Spleen (tissue), 11 donors: ENCODE data around the gene VPS35. TPM values are rescaled to one million over a fixed set of nuclear protein-coding genes. Genes with fewer than 3 reads are reported as not detected.

Source experiments
- DNase-seq: peaks from one replicate; pipeline ENCODE4 v3.0.0-alpha.2; 2020
- H3K27ac ChIP-seq, 8 donors: fragments of 200-600 bp; sonication (generic) in 7 of 8; 1 replicate in 4 of 8; 2 replicates in 4 of 8; pipeline versions ENCODE4 v1.5.0 to v1.8.0; 2016 to 2021; ENCODE audit warnings: inconsistent platforms in 4 of 8, mild to moderate bottlenecking in 4 of 8, moderate library complexity in 1 of 8
- H3K27me3 ChIP-seq, 7 donors: fragments of 200-600 bp; sonication (generic) in 6 of 7; replicated peaks in 1 of 7; 1 replicate in 4 of 7; 2 replicates in 3 of 7; pipeline versions ENCODE4 v1.5.0 to v1.8.0; 2016 to 2021; ENCODE audit warnings: inconsistent platforms in 3 of 7, mild to moderate bottlenecking in 1 of 7
- H3K36me3 ChIP-seq, 6 donors: fragments of 200-600 bp; sonication (generic) in 5 of 6; 1 replicate in 4 of 6; 2 replicates in 2 of 6; pipeline versions ENCODE4 v1.5.0 to v1.8.0; 2016 to 2021; ENCODE audit warnings: inconsistent platforms in 2 of 6
- H3K4me1 ChIP-seq, 6 donors: fragments of 200-600 bp; sonication (generic) in 5 of 6; 1 replicate in 3 of 6; 2 replicates in 3 of 6; pipeline versions ENCODE4 v1.5.0 to v1.8.0; 2016 to 2021; ENCODE audit warnings: inconsistent platforms in 3 of 6
- H3K4me3 ChIP-seq, 8 donors: fragments of 200-600 bp; sonication (generic) in 7 of 8; 1 replicate in 4 of 8; 2 replicates in 4 of 8; pipeline versions ENCODE4 v1.5.0 to v1.8.0; 2016 to 2021; ENCODE audit warnings: inconsistent platforms in 4 of 8, mild to moderate bottlenecking in 4 of 8, moderate library complexity in 2 of 8
- H3K9me3 ChIP-seq, 8 donors: fragments of 200-600 bp; sonication (generic) in 7 of 8; 1 replicate in 4 of 8; 2 replicates in 4 of 8; pipeline versions ENCODE4 v1.5.0 to v1.8.0; 2016 to 2021; ENCODE audit warnings: inconsistent platforms in 4 of 8
- POLR2A ChIP-seq, 3 donors: fragments of 450-650 bp; IDR thresholded peaks; one replicate each; pipeline ENCODE4 v1.5.1; 2017; ENCODE audit warnings: antibody characterized with exemption in 3 of 3, mild to moderate bottlenecking in 1 of 3
- POLR2AphosphoS5 ChIP-seq, 3 donors: sonication (generic); formaldehyde crosslinking; IDR thresholded peaks; one replicate each; pipeline ENCODE4 v1.5.1; 2017; ENCODE audit warnings: antibody characterized with exemption in 3 of 3
- WGBS, 5 donors: extraction: QIAGEN DNeasy Blood & Tissue Kit in 3 of 5; methylation state at CpG; one replicate each; pipeline versions ENCODE4 v1.1.5 to v1.1.7; 2013 to 2018; 5-methylcytosine and 5-hydroxymethylcytosine counted together
- intact Hi-C: fragments of 100-400 bp; cut with DNase I; formaldehyde crosslinking; loops from one replicate; pipeline ENCODE4 v1.15.0; 2023; ENCODE audit warnings: low total_unique reads
- polyA plus RNA-seq, 3 donors: library from polyadenylated mRNA; stranded (reverse); fragments of 200-250 nt; gene quantifications; one replicate each; pipeline ENCODE4 v1.2.1, GENCODE V29; 2013
- total RNA-seq, 7 donors: library from RNA; depleted of rRNA in 3 of 7; stranded (reverse); fragments of >200 nt in 3 of 7; fragmentation: NEBNext Ultra II Directional in 4 of 7; extraction: Animal tissue kit (Norgen Biotek cat#: 25700) in 4 of 7; gene quantifications; one replicate each; pipeline versions ENCODE4 v1.1.0 to v1.2.1, GENCODE V29; 2016 to 2021
- TF ChIP-seq, protein P1 (sequence below), 11 experiments: fragments of 200-600 bp in 7 of 11; fragments of 450-650 bp in 4 of 11; sonication (generic) in 4 of 11; IDR thresholded peaks in 8 of 11; conservative IDR thresholded peaks in 3 of 11; 1 replicate in 7 of 11; 2 replicates in 4 of 11; pipeline versions ENCODE4 v1.4.0 to v1.8.0; 2016 to 2021; ENCODE audit warnings: antibody characterized with exemption in 11 of 11, inconsistent platforms in 4 of 11, mild to moderate bottlenecking in 1 of 11
- donor health status: healthy with polysubstance abuse.
- donor health status: DM: no; HTN: no; CAD: no; lungs with moderate emphysema.
- donor health status: DM: no; HTN: no; CAD: no.
- donor health status: Bipolar disorder and iron deficiency.
- donor health status: healthy.
- donor health status: DM: no; HTN: no; CAD: no.
- donor health status: DM: yes; HTN: yes; CAD: no.

The VPS35 gene
- total and polyA plus RNA-seq, 10 donors, result 18.1 to 111 (median 82.6) TPM

DNA sequence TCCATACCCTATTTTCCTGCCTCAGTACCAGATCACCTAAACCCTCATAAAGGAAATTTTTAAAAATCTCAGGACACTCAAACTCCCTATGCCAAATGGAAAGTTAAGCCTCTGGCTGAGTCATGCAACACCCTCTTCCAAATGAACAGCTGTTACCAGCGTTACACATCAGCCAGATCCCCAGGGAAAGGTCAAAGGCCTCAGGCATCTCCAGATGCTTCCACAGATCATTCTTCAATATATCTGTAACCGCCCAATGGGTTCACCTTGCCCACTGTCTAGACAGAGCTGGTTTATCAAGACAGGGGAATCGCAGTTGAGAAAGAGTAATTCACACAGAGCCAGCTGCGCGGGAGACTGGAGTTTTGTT, 38.7 kb downstream of the VPS35 start:
- peaks cover 0 to 30% (median 0%) of the 10 kb centered on the region in 6 donors for H3K36me3 ChIP-seq
- H3K4me3 ChIP-seq, result no peak overlapping the region
- peaks cover 0 to 9% (median 0%) of the 10 kb centered on the region in 8 donors for H3K9me3 ChIP-seq
- intact Hi-C loops, result no loop called here
- TF ChIP-seq POLR2AphosphoS5 (IDR thresholded peaks at IDR 0.05) (no peak), POLR2A (IDR thresholded peaks at IDR 0.05) (no peak)
- TF ChIP-seq, protein P1, sequence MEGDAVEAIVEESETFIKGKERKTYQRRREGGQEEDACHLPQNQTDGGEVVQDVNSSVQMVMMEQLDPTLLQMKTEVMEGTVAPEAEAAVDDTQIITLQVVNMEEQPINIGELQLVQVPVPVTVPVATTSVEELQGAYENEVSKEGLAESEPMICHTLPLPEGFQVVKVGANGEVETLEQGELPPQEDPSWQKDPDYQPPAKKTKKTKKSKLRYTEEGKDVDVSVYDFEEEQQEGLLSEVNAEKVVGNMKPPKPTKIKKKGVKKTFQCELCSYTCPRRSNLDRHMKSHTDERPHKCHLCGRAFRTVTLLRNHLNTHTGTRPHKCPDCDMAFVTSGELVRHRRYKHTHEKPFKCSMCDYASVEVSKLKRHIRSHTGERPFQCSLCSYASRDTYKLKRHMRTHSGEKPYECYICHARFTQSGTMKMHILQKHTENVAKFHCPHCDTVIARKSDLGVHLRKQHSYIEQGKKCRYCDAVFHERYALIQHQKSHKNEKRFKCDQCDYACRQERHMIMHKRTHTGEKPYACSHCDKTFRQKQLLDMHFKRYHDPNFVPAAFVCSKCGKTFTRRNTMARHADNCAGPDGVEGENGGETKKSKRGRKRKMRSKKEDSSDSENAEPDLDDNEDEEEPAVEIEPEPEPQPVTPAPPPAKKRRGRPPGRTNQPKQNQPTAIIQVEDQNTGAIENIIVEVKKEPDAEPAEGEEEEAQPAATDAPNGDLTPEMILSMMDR (IDR thresholded peaks at IDR 0.05 in 8 of 11, conservative IDR thresholded peaks at IDR 0.05 in 3 of 11), result no peak
- 93 to 98% (median 95%) methylated on average over 5 of the region's 5 CpGs for WGBS, 5 donors
- no peaks in the 10 kb centered on the region for H3K27me3 ChIP-seq
- H3K4me1 ChIP-seq, result no peaks in the 10 kb centered on the region
- no peak for DNase-seq
- no peak overlapping the region for H3K27ac ChIP-seq

DNA sequence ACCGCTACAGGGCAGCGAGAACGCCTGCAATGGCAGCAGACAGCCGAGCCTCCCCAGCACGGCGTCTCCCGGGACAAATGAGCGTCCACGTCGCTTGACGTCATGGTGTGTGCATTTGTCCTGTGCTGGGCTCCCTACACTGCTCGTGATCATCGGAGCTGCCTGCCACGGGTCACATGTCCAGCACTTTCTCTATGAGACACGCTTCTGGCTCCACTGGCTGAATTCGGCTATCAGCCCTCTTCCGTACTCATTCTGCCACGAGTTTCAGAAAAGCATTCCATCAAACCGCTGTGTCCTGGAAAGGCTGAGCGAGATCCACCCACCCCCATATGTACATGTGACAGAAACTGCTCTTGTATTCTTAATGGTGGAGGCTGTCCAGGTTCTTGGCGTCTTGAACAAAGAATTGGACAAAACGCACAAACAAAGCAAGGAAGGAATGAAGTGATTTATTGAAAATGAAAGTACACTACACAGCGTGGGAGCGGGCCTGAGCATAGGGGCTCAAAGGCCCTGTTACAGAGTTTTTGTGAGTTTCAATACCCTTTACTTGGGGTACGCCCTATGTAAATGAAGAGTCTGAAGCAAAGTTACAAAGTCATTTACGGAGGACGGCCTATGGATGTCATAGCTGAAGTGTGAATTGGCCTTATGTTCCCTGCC, 39.3 kb downstream of the VPS35 start:
- no peak overlapping the region for H3K27ac ChIP-seq
- H3K4me3 ChIP-seq, result no peak overlapping the region
- no peaks in the 10 kb centered on the region for H3K4me1 ChIP-seq
- DNase-seq, result no peak
- peaks cover 0 to 13% (median 3%) of the 10 kb centered on the region in 8 donors for H3K9me3 ChIP-seq
- H3K36me3 ChIP-seq, result peaks cover 0 to 25% (median 0%) of the 10 kb centered on the region in 6 donors
- TF ChIP-seq, protein P1 (IDR thresholded peaks at IDR 0.05 in 8 of 11, conservative IDR thresholded peaks at IDR 0.05 in 3 of 11), result no peak
- TF ChIP-seq POLR2AphosphoS5 (IDR thresholded peaks at IDR 0.05), result peak in 1 of 3 donors; percentile 17
- H3K27me3 ChIP-seq, result no peaks in the 10 kb centered on the region
- 87 to 95% (median 93%) methylated on average over 26 to 27 of the region's 27 CpGs for WGBS, 5 donors
- intact Hi-C loops, result no loop called here

GRCh38 chr16:46648656-46649055, 40.3 kb downstream of the VPS35 start:
- H3K4me3 ChIP-seq, result no peak overlapping the region
- intact Hi-C loops, result no loop called here
- H3K4me1 ChIP-seq, result no peaks in the 10 kb centered on the region
- H3K27me3 ChIP-seq, result no peaks in the 10 kb centered on the region
- no peak for TF ChIP-seq POLR2A (IDR thresholded peaks at IDR 0.05)
- TF ChIP-seq, protein P1 (IDR thresholded peaks at IDR 0.05 in 8 of 11, conservative IDR thresholded peaks at IDR 0.05 in 3 of 11), result no peak
- TF ChIP-seq POLR2AphosphoS5 (IDR thresholded peaks at IDR 0.05), result no peak
- DNase-seq, result no peak
- peaks cover 0 to 23% (median 11%) of the 10 kb centered on the region in 8 donors for H3K9me3 ChIP-seq
- no peak overlapping the region for H3K27ac ChIP-seq
- WGBS, 5 donors, result 80 to 94% (median 87%) methylated on average over 8 of the region's 8 CpGs
- peaks cover 0 to 25% (median 0%) of the 10 kb centered on the region in 6 donors for H3K36me3 ChIP-seq

DNA sequence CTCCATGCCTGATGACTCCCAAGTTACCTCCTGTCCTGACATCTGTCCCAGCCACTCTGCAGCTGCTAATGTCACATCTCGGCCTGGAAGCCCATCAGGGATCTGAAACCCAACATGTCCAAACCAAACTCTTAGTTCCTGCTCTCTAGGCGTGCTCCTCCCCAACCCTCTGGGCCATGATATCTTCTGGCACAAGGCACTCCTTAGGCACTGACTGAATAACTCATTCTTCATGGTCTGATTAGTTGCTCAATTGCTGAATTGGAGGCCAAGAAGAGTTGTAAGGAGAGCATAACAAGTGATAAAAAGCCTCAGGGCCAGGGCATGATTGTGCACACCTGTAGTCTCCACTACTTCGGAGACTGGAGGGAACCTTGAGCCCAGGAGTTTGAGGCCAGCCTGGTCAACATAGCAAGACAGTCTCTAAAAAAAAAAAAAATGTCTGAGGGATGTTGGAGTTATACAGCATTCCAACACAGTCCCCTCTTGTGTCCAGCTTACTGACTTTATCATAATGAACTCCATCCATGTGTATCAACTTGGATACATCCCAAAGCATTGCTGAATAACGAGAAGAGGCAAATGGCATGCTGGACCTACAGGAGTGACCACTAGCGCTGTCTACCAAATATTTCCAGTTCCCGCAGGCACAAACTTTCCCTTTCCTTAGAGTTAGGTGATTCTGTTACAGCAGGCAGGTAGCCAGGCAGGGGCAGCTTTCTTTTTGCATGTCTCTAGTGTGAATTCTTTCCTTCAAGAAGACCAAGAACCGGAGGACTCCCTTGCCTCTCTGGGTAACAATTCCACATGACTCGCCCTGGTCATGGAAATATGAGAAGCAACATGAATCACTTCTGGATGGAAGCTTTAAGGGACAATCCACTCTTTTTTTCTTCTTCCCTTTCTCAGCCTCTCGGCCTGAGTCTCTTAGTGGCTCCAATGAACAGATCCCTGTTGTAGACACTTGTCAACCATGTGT, 49.7 kb downstream of the VPS35 start:
- H3K9me3 ChIP-seq, result peaks cover 0 to 12% (median 5%) of the 10 kb centered on the region in 8 donors
- no peaks in the 10 kb centered on the region for H3K4me1 ChIP-seq
- H3K27ac ChIP-seq, result no peak overlapping the region
- peaks cover 0 to 8% (median 0%) of the 10 kb centered on the region in 6 donors for H3K36me3 ChIP-seq
- H3K4me3 ChIP-seq, result no peak overlapping the region
- 85 to 90% (median 89%) methylated on average over 9 of the region's 9 CpGs for WGBS, 5 donors
- DNase-seq, result no peak
- intact Hi-C loops, result no loop called here
- no peaks in the 10 kb centered on the region for H3K27me3 ChIP-seq
- no peak for TF ChIP-seq POLR2AphosphoS5 (IDR thresholded peaks at IDR 0.05)
- TF ChIP-seq, protein P1 (IDR thresholded peaks at IDR 0.05 in 8 of 11, conservative IDR thresholded peaks at IDR 0.05 in 3 of 11), result no peak
- no peak for TF ChIP-seq POLR2A (IDR thresholded peaks at IDR 0.05)
